ENCODE measurements around the gene MTA3. TPM values are rescaled to one million over a fixed set of nuclear protein-coding genes. Genes with fewer than 3 reads are reported as not detected.
"Not testable (repeated sequence)": the region's sequence is repeated elsewhere in the genome, so short reads cannot be mapped to it uniquely, and the experiment has no call there.

Gene MTA3
- total RNA-seq, 6 donors from 2014 or later = 18.2 to 59.7 (median 27.0) TPM

GRCh38 chr2:42622943-42623676 lies 54.7 kb downstream of the MTA3 start:
- TF ChIP-seq EP300 (IDR thresholded peaks at IDR 0.05) (no peak), CTCF (IDR thresholded peaks at IDR 0.05) (no peak), POLR2A (IDR thresholded peaks at IDR 0.05) (no peak), POLR2AphosphoS5 (IDR thresholded peaks at IDR 0.05) (no peak)
- Histone ChIP-seq H3K36me3 (peaks cover 0 to 7% (median 3%) of the 10 kb centered on the region in 4 donors), H3K27ac (no peak overlapping the region), H3K4me3 (no peak overlapping the region), H3K27me3 (no peaks in the 10 kb centered on the region), H3K4me1 (no peaks in the 10 kb centered on the region), H3K9me3 (no peaks in the 10 kb centered on the region)
- no peak for DNase-seq
- ATAC-seq (ENCODE audit: low FRiP score in 2 of 2) = no peak
- 78 to 83% methylated on average over 5 of the region's 5 CpGs for WGBS, 2 donors

- DNase-seq = no peak
- Histone ChIP-seq H3K27ac (no peak overlapping the region), H3K36me3 (peaks cover 0 to 7% (median 3%) of the 10 kb centered on the region in 4 donors), H3K27me3 (no peaks in the 10 kb centered on the region), H3K4me1 (no peaks in the 10 kb centered on the region), H3K4me3 (no peak overlapping the region), H3K9me3 (no peaks in the 10 kb centered on the region)
- 94 to 98% methylated on average over 2 of the region's 2 CpGs for WGBS, 2 donors
- no peak for TF ChIP-seq EP300 (IDR thresholded peaks at IDR 0.05)
- no peak for TF ChIP-seq POLR2AphosphoS5 (IDR thresholded peaks at IDR 0.05)
- no peak for TF ChIP-seq CTCF (IDR thresholded peaks at IDR 0.05)
- no peak for TF ChIP-seq POLR2A (IDR thresholded peaks at IDR 0.05)
- no peak for ATAC-seq (ENCODE audit: low FRiP score in 2 of 2)
These were observed 55.6 kb downstream of the MTA3 start for GRCh38 chr2:42624047-42624446.

GRCh38 chr2:42628024-42628423 lies 59.6 kb downstream of the MTA3 start:
- WGBS, 2 donors = 98% methylated on average over 10 of the region's 10 CpGs
- DNase-seq; H3K36me3 ChIP-seq; ATAC-seq (ENCODE audit: low FRiP score in 2 of 2); H3K27me3 ChIP-seq; H3K4me1 ChIP-seq; H3K4me3 ChIP-seq; H3K9me3 ChIP-seq; H3K27ac ChIP-seq: not testable (repeated sequence)

- no peak overlapping the region for H3K4me3 ChIP-seq
- DNase-seq = no peak
- 93 to 96% methylated on average over 6 of the region's 6 CpGs for WGBS, 2 donors
- no peak overlapping the region for H3K27ac ChIP-seq
- H3K36me3 ChIP-seq = no peaks in the 10 kb centered on the region
- H3K9me3 ChIP-seq = no peaks in the 10 kb centered on the region
- no peak for ATAC-seq (ENCODE audit: low FRiP score in 2 of 2)
- no peaks in the 10 kb centered on the region for H3K27me3 ChIP-seq
- no peaks in the 10 kb centered on the region for H3K4me1 ChIP-seq
- no peak for TF ChIP-seq EP300 (IDR thresholded peaks at IDR 0.05)
- no peak for TF ChIP-seq POLR2A (IDR thresholded peaks at IDR 0.05)
- no peak for TF ChIP-seq CTCF (IDR thresholded peaks at IDR 0.05)
- TF ChIP-seq POLR2AphosphoS5 (IDR thresholded peaks at IDR 0.05) = no peak
These were observed 68.5 kb downstream of the MTA3 start for GRCh38 chr2:42636934-42637333.

GRCh38 chr2:42638080-42638784 lies 69.8 kb downstream of the MTA3 start:
- no peak for ATAC-seq (ENCODE audit: low FRiP score in 2 of 2)
- no peak for DNase-seq
- TF ChIP-seq POLR2AphosphoS5 (IDR thresholded peaks at IDR 0.05) (no peak), EP300 (IDR thresholded peaks at IDR 0.05) (no peak), POLR2A (IDR thresholded peaks at IDR 0.05) (no peak), CTCF (IDR thresholded peaks at IDR 0.05) (no peak)
- H3K27ac ChIP-seq = no peak overlapping the region
- H3K27me3 ChIP-seq = no peaks in the 10 kb centered on the region
- H3K4me3 ChIP-seq = no peak overlapping the region
- H3K36me3 ChIP-seq = no peaks in the 10 kb centered on the region
- no peaks in the 10 kb centered on the region for H3K4me1 ChIP-seq
- WGBS, 2 donors = 87 to 90% methylated on average over 7 of the region's 7 CpGs
- H3K9me3 ChIP-seq = no peaks in the 10 kb centered on the region

Measured in upper lobe of left lung (tissue), 6 donors.